NCI-H345 (cell line): ENCODE data around the gene SH3PXD2A.
A peak's percentile ranks its signal among the peaks of the same experiment; 100 is the strongest.

Source experiments
- DNase-seq: peaks from one replicate; lab custom pipeline; 2025; lab: John Stamatoyannopoulos, UW

SH3PXD2A gene

GRCh38 chr10:103580430-103580829, 274.9 kb downstream of the SH3PXD2A start:
- DNase-seq = no peak

DNA sequence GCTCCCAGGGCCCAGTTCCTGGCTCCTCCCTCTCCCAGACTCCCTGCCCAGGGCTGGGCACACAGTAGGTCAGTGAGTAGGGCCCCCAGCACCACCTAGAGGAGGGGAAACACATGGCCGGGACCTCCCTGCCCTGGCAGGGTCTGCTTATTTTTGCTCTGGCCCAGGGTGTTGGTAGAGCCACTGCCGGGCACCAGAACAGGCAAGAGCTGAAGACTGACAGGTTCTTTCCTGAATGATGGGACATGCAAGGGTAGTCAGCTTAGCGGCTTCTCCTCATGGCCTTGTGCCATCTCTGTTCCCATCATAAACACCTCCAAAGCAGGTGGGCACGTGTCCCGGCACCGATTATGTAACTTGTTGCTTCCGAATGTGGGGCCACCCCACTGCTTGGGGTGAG, 275.4 kb downstream of the SH3PXD2A start:
- DNase-seq = no peak

- DNase-seq = no peak
These were observed 276.5 kb downstream of the SH3PXD2A start for GRCh38 chr10:103578782-103579382.

DNA sequence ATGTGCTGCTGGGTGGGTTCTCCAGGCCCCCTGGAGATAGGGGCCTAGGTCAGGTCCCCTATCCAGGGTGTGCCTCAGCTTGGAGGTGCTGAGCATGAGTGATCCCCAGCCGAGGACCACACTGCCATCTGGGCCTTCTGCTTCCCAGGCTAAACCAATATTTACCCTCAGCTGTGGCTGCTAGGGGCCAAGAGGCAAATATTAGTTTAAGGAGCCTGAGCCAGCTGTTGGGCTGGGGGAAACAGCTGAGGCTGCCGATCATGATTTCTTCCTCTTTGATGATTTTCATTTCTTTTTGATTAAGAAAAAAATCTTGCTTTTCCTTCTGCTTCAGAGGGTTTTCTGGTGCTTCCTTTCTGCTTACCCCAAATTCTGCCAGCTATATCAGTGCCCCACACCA, 278.5 kb downstream of the SH3PXD2A start:
- peak; percentile 36 for DNase-seq

DNA sequence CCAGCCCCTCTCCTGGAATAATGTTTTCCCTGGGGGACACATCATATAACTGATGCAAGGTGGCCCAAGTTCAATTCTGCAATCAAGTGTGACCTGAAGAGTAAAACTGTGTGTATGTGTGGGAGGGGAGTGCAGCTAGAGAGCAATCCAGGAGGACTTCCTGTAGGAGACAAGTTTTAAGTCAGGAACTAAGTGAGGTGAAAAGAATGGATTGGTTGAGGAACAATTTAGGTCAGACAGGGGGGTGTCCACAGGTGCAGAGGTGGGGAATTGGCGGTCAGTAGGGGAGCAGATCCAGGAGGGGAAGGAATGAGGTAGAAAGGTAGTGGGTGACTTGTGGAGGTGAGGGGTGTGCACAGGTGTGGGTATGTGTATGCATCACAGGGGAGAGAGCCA, 279.3 kb downstream of the SH3PXD2A start:
- DNase-seq = no peak

DNA sequence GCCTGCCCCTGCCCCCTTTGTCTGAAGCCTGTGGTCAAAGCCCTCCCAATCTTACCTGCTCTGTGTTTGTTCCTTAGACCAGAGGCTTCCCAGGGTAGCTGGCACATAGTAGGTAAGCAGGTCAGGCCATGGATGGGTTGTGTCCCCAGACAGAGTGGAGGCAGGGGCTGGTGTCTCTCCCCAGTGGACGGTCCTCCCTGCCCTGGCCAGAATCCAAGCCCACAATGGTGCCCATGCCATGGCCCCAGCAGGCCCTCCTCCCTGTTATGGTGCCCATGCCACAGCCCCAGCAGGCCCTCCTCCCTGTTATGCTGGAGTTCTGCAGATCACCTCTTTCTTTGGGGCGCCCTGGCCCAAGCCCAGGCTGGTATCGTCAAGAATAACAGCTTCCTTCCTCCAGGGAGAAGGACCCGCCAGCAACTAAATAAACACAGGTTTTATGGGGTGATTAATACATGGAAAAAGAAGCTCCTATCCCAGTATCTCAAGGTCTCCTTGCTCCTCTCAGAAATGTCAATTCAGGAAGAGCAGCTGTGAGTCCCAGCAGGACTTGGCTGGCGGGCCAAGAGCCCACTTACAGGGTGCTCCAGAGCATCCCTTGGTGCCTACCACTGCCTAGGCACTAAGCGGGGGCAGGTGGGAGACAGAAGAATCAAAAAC, 279.8 kb downstream of the SH3PXD2A start:
- peak; percentile 26 for DNase-seq

GRCh38 chr10:103574097-103575061, 281.0 kb downstream of the SH3PXD2A start:
- DNase-seq = no peak

DNA sequence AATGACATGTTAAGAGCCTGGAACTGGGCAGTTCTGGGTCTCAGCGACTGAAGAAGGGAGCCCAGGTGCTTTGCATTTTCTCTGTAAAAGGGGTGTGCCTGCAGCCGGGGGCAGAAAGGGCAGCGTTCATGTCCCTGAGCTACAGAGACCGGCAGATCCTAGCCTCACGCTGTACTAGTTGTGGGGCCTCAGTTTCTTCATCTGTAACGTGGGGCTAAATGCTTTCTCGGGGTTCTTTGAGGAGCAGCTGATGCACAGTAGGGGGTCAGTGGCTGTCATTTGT, 282.2 kb downstream of the SH3PXD2A start:
- no peak for DNase-seq

GRCh38 chr10:103572347-103573204, 282.8 kb downstream of the SH3PXD2A start:
- no peak for DNase-seq

GRCh38 chr10:103571656-103571975, 283.8 kb downstream of the SH3PXD2A start:
- DNase-seq = no peak

GRCh38 chr10:103570844-103571655, 284.3 kb downstream of the SH3PXD2A start:
- no peak for DNase-seq

- DNase-seq = no peak
These were observed 285.5 kb downstream of the SH3PXD2A start for GRCh38 chr10:103569896-103570295.

GRCh38 chr10:103568505-103568904, 286.9 kb downstream of the SH3PXD2A start:
- no peak for DNase-seq

GRCh38 chr10:103566536-103566935, 288.8 kb downstream of the SH3PXD2A start:
- no peak for DNase-seq

GRCh38 chr10:103564776-103565520, 290.4 kb downstream of the SH3PXD2A start:
- DNase-seq = peak; percentile 15

GRCh38 chr10:103564116-103564501, 291.3 kb downstream of the SH3PXD2A start:
- no peak for DNase-seq

GRCh38 chr10:103563231-103564115, 291.9 kb downstream of the SH3PXD2A start:
- no peak for DNase-seq

- DNase-seq = no peak
These were observed 293.0 kb downstream of the SH3PXD2A start for GRCh38 chr10:103562383-103562782.

DNA sequence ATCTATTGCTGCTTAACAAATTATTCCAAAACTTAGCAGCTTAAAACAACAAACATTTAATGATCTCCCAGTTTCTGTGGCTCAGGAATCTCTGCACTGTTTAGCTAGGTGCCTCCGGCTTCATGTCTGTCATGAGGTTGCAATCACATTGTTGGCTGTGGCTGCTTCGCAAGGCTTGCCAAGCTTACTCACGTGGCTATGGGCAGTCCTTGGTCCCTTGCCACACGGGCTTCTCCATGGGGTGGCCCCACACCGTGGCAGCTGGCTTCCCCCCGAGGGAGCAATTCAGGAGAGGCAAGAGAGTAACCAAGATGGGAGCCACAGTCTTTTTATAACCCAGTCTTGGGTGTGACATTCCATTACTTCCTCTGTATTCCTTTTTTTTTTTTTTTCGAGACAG, 294.5 kb downstream of the SH3PXD2A start:
- no peak for DNase-seq

- no peak for DNase-seq
These were observed 295.6 kb downstream of the SH3PXD2A start for GRCh38 chr10:103559776-103560175.
